Measurements from ENCODE around the gene IRX4.

IRX4 gene

GRCh38 chr5:1910861-1911772 lies 28.4 kb upstream of the IRX4 start:
- Histone ChIP-seq H3K4me3 (ENCODE audit: low read length) (no peak overlapping the region), H3K9ac (ENCODE audit: low read length) (no peak overlapping the region), H3K4me1 (ENCODE audit: control insufficient read depth, insufficient read depth, low read length) (no peaks in the 10 kb centered on the region), H3K27me3 (ENCODE audit: control insufficient read depth, insufficient read depth, low read length) (no peaks in the 10 kb centered on the region), H3K36me3 (ENCODE audit: control insufficient read depth, insufficient read depth, low read length) (no peaks in the 10 kb centered on the region), H3K9me3 (ENCODE audit: control insufficient read depth, low read length) (no peaks in the 10 kb centered on the region)

DNA sequence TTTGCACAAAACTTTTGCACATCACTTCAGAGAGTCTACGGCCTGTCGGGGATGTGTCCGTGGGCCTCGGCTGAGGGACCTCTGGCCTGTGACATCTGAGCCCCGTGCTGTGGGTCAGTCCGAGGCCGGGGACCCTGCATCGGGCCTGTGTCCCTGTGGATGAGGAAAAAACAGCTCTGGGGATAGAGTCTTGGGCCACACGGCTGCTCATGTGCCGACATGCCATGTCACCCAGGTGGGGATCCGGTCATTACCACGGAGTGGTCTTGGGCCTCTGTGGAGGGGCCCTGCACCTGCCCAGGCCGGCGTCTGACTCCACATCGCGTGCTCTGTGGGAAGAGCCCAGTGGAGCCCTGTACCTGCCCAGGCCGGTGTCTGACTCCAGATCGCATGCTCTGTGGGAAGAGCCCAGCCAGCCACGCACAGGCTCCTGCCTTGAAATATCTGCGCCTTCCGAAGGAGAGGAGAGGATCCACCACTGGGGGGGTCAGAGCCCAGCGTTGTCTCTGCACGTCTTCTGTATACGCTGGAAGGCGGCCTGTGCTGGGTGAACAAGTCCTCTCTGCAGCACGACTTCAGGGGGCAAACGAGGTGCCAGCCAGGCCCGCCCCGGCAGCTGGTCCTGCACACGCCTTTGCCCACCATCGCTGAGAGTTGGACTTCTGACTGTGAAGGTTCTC lies 27.5 kb upstream of the IRX4 start:
- Histone ChIP-seq H3K27me3 (ENCODE audit: control insufficient read depth, insufficient read depth, low read length) (no peaks in the 10 kb centered on the region), H3K9me3 (ENCODE audit: control insufficient read depth, low read length) (no peaks in the 10 kb centered on the region), H3K36me3 (ENCODE audit: control insufficient read depth, insufficient read depth, low read length) (no peaks in the 10 kb centered on the region), H3K4me3 (ENCODE audit: low read length) (no peak overlapping the region), H3K9ac (ENCODE audit: low read length) (no peak overlapping the region), H3K4me1 (ENCODE audit: control insufficient read depth, insufficient read depth, low read length) (no peaks in the 10 kb centered on the region)

GRCh38 chr5:1909346-1909985 lies 26.7 kb upstream of the IRX4 start:
- Histone ChIP-seq H3K9me3 (ENCODE audit: control insufficient read depth, low read length) (no peaks in the 10 kb centered on the region), H3K9ac (ENCODE audit: low read length) (no peak overlapping the region), H3K4me3 (ENCODE audit: low read length) (no peak overlapping the region), H3K4me1 (ENCODE audit: control insufficient read depth, insufficient read depth, low read length) (no peaks in the 10 kb centered on the region), H3K27me3 (ENCODE audit: control insufficient read depth, insufficient read depth, low read length) (no peaks in the 10 kb centered on the region), H3K36me3 (ENCODE audit: control insufficient read depth, insufficient read depth, low read length) (no peaks in the 10 kb centered on the region)

DNA sequence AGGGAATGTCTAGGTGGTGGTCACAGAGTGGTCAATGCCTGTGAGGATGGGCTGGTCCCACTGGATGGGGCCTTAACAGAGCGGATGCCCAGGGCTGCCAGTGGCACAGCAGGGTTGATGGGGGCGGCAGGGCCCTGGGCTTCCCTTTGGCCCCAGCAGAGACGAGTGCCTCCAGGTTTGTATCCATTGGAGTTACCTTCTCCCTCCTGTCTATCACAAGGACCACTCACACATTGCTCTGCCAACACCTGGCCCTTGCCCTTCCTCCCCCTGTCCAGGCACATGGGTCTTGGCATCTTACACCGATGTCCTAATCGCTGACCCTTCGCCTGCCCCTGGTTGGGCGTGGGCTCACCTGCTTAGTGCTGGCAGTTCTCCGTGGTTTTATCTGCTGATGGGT lies 26.2 kb upstream of the IRX4 start:
- Histone ChIP-seq H3K9ac (ENCODE audit: low read length) (no peak overlapping the region), H3K4me1 (ENCODE audit: control insufficient read depth, insufficient read depth, low read length) (no peaks in the 10 kb centered on the region), H3K4me3 (ENCODE audit: low read length) (no peak overlapping the region), H3K9me3 (ENCODE audit: control insufficient read depth, low read length) (no peaks in the 10 kb centered on the region), H3K36me3 (ENCODE audit: control insufficient read depth, insufficient read depth, low read length) (no peaks in the 10 kb centered on the region), H3K27me3 (ENCODE audit: control insufficient read depth, insufficient read depth, low read length) (no peaks in the 10 kb centered on the region)

DNA sequence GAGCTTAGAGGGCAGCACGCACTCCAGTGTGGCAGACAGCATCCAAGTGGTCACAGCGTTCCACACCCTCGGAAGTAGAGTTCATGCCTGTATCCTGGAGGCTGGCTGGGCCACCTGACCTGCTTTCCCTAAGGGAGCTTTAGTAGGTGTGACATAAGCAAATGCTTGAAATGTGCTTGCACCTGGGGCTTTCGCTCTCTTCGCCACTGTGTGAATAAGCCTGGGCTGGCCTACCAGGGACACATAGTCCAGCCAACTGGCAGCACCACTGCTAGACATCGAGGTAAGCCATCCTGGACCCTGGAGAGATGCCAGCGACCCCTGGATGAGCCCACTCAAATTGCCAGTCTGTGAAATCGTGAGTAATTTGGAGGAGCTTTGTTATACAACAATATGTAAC lies 24.9 kb upstream of the IRX4 start:
- H3K9me3 ChIP-seq (ENCODE audit: control insufficient read depth, low read length): no peaks in the 10 kb centered on the region
- no peaks in the 10 kb centered on the region for H3K36me3 ChIP-seq (ENCODE audit: control insufficient read depth, insufficient read depth, low read length)
- H3K27me3 ChIP-seq (ENCODE audit: control insufficient read depth, insufficient read depth, low read length): no peaks in the 10 kb centered on the region
- H3K9ac ChIP-seq (ENCODE audit: low read length): no peak overlapping the region
- H3K4me3 ChIP-seq (ENCODE audit: low read length): no peak overlapping the region
- no peaks in the 10 kb centered on the region for H3K4me1 ChIP-seq (ENCODE audit: control insufficient read depth, insufficient read depth, low read length)

- Histone ChIP-seq H3K9ac (ENCODE audit: low read length) (no peak overlapping the region), H3K4me3 (ENCODE audit: low read length) (no peak overlapping the region), H3K4me1 (ENCODE audit: control insufficient read depth, insufficient read depth, low read length) (no peaks in the 10 kb centered on the region), H3K36me3 (ENCODE audit: control insufficient read depth, insufficient read depth, low read length) (no peaks in the 10 kb centered on the region), H3K27me3 (ENCODE audit: control insufficient read depth, insufficient read depth, low read length) (no peaks in the 10 kb centered on the region), H3K9me3 (ENCODE audit: control insufficient read depth, low read length) (no peaks in the 10 kb centered on the region)
Measured at GRCh38 chr5:1905108-1905507, 22.4 kb upstream of the IRX4 start.

GRCh38 chr5:1901983-1902382 lies 19.3 kb upstream of the IRX4 start:
- Histone ChIP-seq H3K27me3 (ENCODE audit: control insufficient read depth, insufficient read depth, low read length) (peaks cover 7% of the 10 kb centered on the region), H3K4me3 (ENCODE audit: low read length) (no peak overlapping the region), H3K9me3 (ENCODE audit: control insufficient read depth, low read length) (no peaks in the 10 kb centered on the region), H3K36me3 (ENCODE audit: control insufficient read depth, insufficient read depth, low read length) (no peaks in the 10 kb centered on the region), H3K4me1 (ENCODE audit: control insufficient read depth, insufficient read depth, low read length) (no peaks in the 10 kb centered on the region), H3K9ac (ENCODE audit: low read length) (no peak overlapping the region)

GRCh38 chr5:1901061-1901460 lies 18.3 kb upstream of the IRX4 start:
- no peak overlapping the region for H3K9ac ChIP-seq (ENCODE audit: low read length)
- H3K9me3 ChIP-seq (ENCODE audit: control insufficient read depth, low read length): no peaks in the 10 kb centered on the region
- H3K4me3 ChIP-seq (ENCODE audit: low read length): no peak overlapping the region
- peaks cover 7% of the 10 kb centered on the region for H3K27me3 ChIP-seq (ENCODE audit: control insufficient read depth, insufficient read depth, low read length)
- H3K4me1 ChIP-seq (ENCODE audit: control insufficient read depth, insufficient read depth, low read length): no peaks in the 10 kb centered on the region
- H3K36me3 ChIP-seq (ENCODE audit: control insufficient read depth, insufficient read depth, low read length): no peaks in the 10 kb centered on the region

DNA sequence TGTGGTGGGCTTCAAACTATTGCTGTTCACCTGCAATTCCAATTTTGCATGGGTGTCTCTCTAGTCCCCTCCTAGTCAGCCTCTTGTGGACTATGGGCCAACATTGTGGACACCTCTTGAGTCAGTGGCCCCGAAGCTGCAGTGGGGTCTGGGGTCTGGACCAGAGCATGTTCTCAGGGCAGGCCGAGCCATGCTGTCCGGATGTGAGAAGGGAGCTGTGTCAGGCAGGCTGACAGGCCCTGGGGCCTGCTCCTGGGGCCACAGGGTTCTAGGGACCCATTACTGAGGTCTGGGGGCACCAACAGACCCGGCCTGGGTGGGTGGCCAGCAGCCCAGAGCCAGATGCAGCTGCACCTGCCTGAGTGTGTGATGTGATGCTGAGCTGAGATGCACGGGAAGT lies 16.5 kb upstream of the IRX4 start:
- Histone ChIP-seq H3K9ac (ENCODE audit: low read length) (no peak overlapping the region), H3K27me3 (ENCODE audit: control insufficient read depth, insufficient read depth, low read length) (peaks cover 7% of the 10 kb centered on the region), H3K9me3 (ENCODE audit: control insufficient read depth, low read length) (no peaks in the 10 kb centered on the region), H3K4me1 (ENCODE audit: control insufficient read depth, insufficient read depth, low read length) (no peaks in the 10 kb centered on the region), H3K4me3 (ENCODE audit: low read length) (no peak overlapping the region), H3K36me3 (ENCODE audit: control insufficient read depth, insufficient read depth, low read length) (no peaks in the 10 kb centered on the region)

- Histone ChIP-seq H3K9me3 (ENCODE audit: control insufficient read depth, low read length) (no peaks in the 10 kb centered on the region), H3K36me3 (ENCODE audit: control insufficient read depth, insufficient read depth, low read length) (no peaks in the 10 kb centered on the region), H3K4me1 (ENCODE audit: control insufficient read depth, insufficient read depth, low read length) (no peaks in the 10 kb centered on the region), H3K27me3 (ENCODE audit: control insufficient read depth, insufficient read depth, low read length) (peaks cover 7% of the 10 kb centered on the region), H3K4me3 (ENCODE audit: low read length) (no peak overlapping the region), H3K9ac (ENCODE audit: low read length) (no peak overlapping the region)
Measured at GRCh38 chr5:1897816-1898450, 15.2 kb upstream of the IRX4 start.

DNA sequence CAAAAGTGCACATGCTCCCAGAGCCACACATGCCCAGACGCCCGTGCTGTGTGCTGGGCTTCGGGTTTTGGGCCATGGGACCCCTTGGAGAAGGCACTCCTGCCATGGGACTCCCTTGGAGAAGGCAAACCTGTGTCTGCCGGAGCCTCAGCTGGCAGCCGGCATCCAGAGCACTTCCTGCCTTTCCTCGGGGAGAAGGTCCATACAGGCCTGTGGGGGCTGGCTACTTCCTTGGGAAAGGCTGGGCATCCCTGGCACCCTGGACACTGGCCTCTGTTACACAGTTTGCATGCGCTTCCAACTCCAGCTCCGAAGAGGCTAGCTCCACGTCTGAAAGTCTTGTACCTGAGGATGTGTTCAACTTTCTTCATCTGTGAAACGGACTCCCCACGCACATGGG lies 14.7 kb upstream of the IRX4 start:
- no peak overlapping the region for H3K9ac ChIP-seq (ENCODE audit: low read length)
- no peak overlapping the region for H3K4me3 ChIP-seq (ENCODE audit: low read length)
- peaks cover 7% of the 10 kb centered on the region for H3K27me3 ChIP-seq (ENCODE audit: control insufficient read depth, insufficient read depth, low read length)
- H3K9me3 ChIP-seq (ENCODE audit: control insufficient read depth, low read length): no peaks in the 10 kb centered on the region
- no peaks in the 10 kb centered on the region for H3K4me1 ChIP-seq (ENCODE audit: control insufficient read depth, insufficient read depth, low read length)
- no peaks in the 10 kb centered on the region for H3K36me3 ChIP-seq (ENCODE audit: control insufficient read depth, insufficient read depth, low read length)

Measured in mucosa of stomach (tissue), 1 donor.